Loucy (cell line): ENCODE measurements around the gene ALOX15.

Experiments
- H2AFZ ChIP-seq: fragments of 200-600 bp; sonication (generic); 2 replicates; pipeline ENCODE4 v1.6.0; 2016; ENCODE audit warnings: antibody characterized with exemption, mild to moderate bottlenecking, low read length, moderate library complexity
- H3F3A ChIP-seq: fragments of 200-600 bp; 2 replicates; pipeline ENCODE4 v1.6.0; 2016; ENCODE audit warnings: antibody characterized with exemption, low read depth, mild to moderate bottlenecking
- H3K27me3 ChIP-seq: fragments of 200-600 bp; sonication (generic); 2 replicates; pipeline ENCODE4 v1.6.1; 2014; ENCODE audit warnings: low read length, mild to moderate bottlenecking; ENCODE audit not compliant: insufficient read depth, poor library complexity, severe bottlenecking
- H3K36me3 ChIP-seq: fragments of 200-600 bp; sonication (generic); 2 replicates; pipeline ENCODE4 v1.6.1; 2016; ENCODE audit warnings: low read length; ENCODE audit not compliant: insufficient read depth
- H3K4me1 ChIP-seq: fragments of 200-600 bp; sonication (generic); 2 replicates; pipeline ENCODE4 v1.5.1; 2014; ENCODE audit warnings: low read length, mild to moderate bottlenecking; ENCODE audit not compliant: insufficient read depth, poor library complexity, severe bottlenecking
- H3K4me2 ChIP-seq: fragments of 200-600 bp; sonication (generic); 2 replicates; pipeline ENCODE4 v1.6.0; 2014; ENCODE audit warnings: antibody characterized with exemption, low read length, low read depth, mild to moderate bottlenecking; ENCODE audit not compliant: poor library complexity, severe bottlenecking
- H3K4me3 ChIP-seq: fragments of 200-600 bp; sonication (generic); 2 replicates; pipeline ENCODE4 v1.5.1; 2014; ENCODE audit warnings: low read length, mild to moderate bottlenecking, mixed read lengths; ENCODE audit not compliant: poor library complexity, severe bottlenecking
- H3K79me2 ChIP-seq: fragments of 200-600 bp; sonication (generic); 2 replicates; pipeline ENCODE4 v1.6.1; 2014; ENCODE audit warnings: low read length; ENCODE audit not compliant: insufficient read depth
- H3K9ac ChIP-seq: fragments of 200-600 bp; sonication (generic); 2 replicates; pipeline ENCODE4 v1.6.0; 2014; ENCODE audit warnings: mild to moderate bottlenecking, low read depth, low read length, moderate library complexity; ENCODE audit not compliant: poor library complexity, severe bottlenecking
- H3K9me2 ChIP-seq: fragments of 200-600 bp; sonication (generic); replicated peaks from 2 replicates; pipeline ENCODE4 v1.6.1; 2016; ENCODE audit warnings: low read depth, low read length, mixed read lengths
- H3K9me3 ChIP-seq: fragments of 200-600 bp; sonication (generic); 2 replicates; pipeline ENCODE4 v1.6.1; 2014; ENCODE audit warnings: mild to moderate bottlenecking, antibody characterized with exemption, low read length, low read depth; ENCODE audit not compliant: insufficient read depth
- H4K20me1 ChIP-seq: fragments of 200-600 bp; sonication (generic); 2 replicates; pipeline ENCODE4 v1.6.0; 2014; ENCODE audit warnings: antibody characterized with exemption, low read length, mild to moderate bottlenecking; ENCODE audit not compliant: insufficient read depth, poor library complexity, severe bottlenecking
- CTCF ChIP-seq: fragments of 200-600 bp; sonication (generic); conservative IDR thresholded peaks from 2 replicates; pipeline ENCODE4 v1.5.1; 2014; ENCODE audit warnings: mild to moderate bottlenecking, antibody characterized with exemption, low read length
- EZH2phosphoT487 ChIP-seq: fragments of 200-600 bp; IDR thresholded peaks from 2 replicates; pipeline ENCODE4 v1.6.1; 2018; ENCODE audit warnings: antibody characterized with exemption, mild to moderate bottlenecking, moderate library complexity, borderline replicate concordance

ALOX15 gene

GRCh38 chr17:4675791-4676190, 34.3 kb upstream of the ALOX15 start:
- Histone ChIP-seq H3K79me2 (no peaks in the 10 kb centered on the region), H3K36me3 (peaks cover 95% of the 10 kb centered on the region), H3K27me3 (no peaks in the 10 kb centered on the region), H3K9me2 (no peaks in the 10 kb centered on the region), H3K4me3 (no peak overlapping the region), H4K20me1 (no peaks in the 10 kb centered on the region), H2AFZ (no peak overlapping the region), H3K9ac (no peak overlapping the region), H3K4me1 (no peaks in the 10 kb centered on the region), H3F3A (no peaks in the 10 kb centered on the region), H3K4me2 (no peak overlapping the region), H3K9me3 (no peaks in the 10 kb centered on the region)
- TF ChIP-seq CTCF (no peak), EZH2phosphoT487 (no peak)

- Histone ChIP-seq H2AFZ (no peak overlapping the region), H3F3A (no peaks in the 10 kb centered on the region), H3K9ac (no peak overlapping the region), H3K27me3 (no peaks in the 10 kb centered on the region), H3K4me2 (no peak overlapping the region), H4K20me1 (no peaks in the 10 kb centered on the region), H3K9me2 (no peaks in the 10 kb centered on the region), H3K4me1 (no peaks in the 10 kb centered on the region), H3K79me2 (no peaks in the 10 kb centered on the region), H3K4me3 (no peak overlapping the region), H3K36me3 (peaks cover 88% of the 10 kb centered on the region; the same call in 1 of the 2 replicates), H3K9me3 (no peaks in the 10 kb centered on the region)
- TF ChIP-seq CTCF (no peak), EZH2phosphoT487 (no peak)
Observed at GRCh38 chr17:4674685-4674998, 33.2 kb upstream of the ALOX15 start.

- TF ChIP-seq CTCF (no peak), EZH2phosphoT487 (no peak)
- Histone ChIP-seq H2AFZ (no peak overlapping the region), H4K20me1 (no peaks in the 10 kb centered on the region), H3K4me3 (no peak overlapping the region), H3K9me2 (no peaks in the 10 kb centered on the region), H3K27me3 (no peaks in the 10 kb centered on the region), H3K79me2 (no peaks in the 10 kb centered on the region), H3K9me3 (no peaks in the 10 kb centered on the region), H3K4me1 (no peaks in the 10 kb centered on the region), H3K4me2 (no peak overlapping the region), H3K9ac (no peak overlapping the region), H3F3A (no peaks in the 10 kb centered on the region), H3K36me3 (peaks cover 83% of the 10 kb centered on the region; the same call in 1 of the 2 replicates)
Observed at GRCh38 chr17:4673986-4674684, 32.7 kb upstream of the ALOX15 start.
